ENCODE data around the gene STK11IP.

The STK11IP gene

GRCh38 chr2:219562049-219563020 lies 35.3 kb upstream of the STK11IP start:
- DNase-seq = no peak

- DNase-seq = no peak
Measured at GRCh38 chr2:219563271-219563928, 34.3 kb upstream of the STK11IP start.

DNA sequence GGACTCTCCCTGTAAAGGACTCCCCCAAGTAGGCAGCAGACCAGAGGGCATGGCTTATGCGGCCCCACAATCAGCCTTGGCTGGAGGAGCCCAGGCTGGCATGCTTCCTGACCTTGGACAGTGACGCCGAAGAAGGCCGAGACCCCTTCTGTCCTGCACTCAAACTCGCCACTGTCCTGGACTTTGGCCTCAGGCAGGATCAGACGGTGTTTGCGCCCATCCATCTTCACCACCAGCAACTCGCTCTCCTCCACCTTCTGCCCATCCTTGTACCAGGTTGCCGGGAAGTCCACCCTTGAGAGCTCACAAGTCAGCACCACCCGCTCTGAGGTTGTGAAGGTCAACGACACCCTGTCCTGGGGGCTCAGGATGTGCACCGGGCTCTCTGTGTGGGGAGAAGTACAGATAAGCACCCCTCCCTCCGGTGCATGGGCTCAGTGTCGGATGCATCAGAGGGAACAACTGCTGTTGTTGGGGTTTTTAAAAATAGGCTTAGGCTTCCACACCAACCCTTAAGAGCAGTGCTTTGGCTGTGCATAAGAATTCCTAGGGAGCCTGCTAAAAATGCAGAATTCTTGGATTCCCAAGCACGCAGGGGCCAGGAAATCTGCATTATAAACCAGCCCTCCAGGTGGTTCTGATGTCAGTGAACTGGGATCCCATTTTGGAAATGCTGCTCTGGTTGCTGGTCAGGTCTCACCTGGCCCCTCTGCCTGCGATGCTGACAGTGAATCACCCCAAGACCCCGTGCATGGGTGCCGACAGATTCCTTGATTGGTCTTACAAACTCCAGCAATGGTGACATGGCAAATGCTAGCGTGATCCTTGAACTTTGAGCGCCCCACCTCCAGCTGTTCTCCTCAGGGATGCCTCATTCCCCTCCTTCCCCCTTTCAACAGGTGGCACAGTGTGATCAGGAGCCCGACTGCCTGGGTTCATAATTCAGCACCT lies 32.3 kb upstream of the STK11IP start:
- DNase-seq = no peak

GRCh38 chr2:219566640-219567039 lies 31.0 kb upstream of the STK11IP start:
- no peak for DNase-seq

DNA sequence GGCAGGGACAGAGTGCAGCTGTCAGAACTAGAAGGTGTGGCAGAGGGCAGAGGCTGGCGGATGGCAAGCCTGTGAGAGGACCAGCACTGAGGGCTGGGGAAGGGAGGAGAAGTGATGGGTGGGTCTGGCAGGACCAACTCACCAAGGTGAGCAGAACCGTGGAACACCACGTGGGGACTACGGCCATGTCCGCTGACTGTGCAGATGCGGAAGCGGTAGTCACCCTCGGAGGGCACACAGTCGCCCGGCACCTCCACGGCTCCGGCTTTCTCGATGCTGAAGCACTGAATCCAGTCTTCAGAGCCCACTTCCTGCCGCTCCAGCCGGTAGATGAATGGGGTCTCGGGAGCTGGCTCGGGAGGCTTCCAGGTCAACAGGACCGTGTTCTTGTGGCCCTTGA lies 30.5 kb upstream of the STK11IP start:
- no peak for DNase-seq

DNA sequence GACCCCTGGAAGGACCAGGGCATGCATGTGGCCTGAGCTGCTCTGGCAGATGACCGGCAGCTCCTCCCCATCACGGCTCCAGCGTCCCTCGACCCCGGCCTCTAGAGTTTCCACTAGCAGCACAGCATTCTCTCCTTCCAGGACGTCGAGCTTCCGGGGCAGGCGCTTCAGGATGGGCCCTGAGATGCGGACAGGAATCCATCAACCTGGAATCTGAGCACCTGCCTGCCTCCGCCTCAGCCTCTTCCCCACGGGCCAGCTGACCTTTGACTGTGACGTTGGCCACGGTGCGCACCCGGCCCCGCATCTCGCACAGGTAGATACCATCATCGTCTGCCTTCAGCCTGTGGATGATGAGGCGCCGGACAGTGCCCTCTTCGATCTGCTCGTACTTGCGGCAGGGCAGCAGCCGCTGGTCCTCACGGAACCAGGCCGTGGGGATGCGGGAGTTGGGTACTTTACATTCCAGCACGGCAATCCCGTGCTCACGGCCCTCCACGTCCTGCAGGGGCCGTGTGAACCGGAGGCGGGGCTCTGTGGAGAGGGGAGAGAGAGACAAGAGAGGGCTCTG lies 29.8 kb upstream of the STK11IP start:
- DNase-seq = no peak

GRCh38 chr2:219569041-219569440 lies 28.6 kb upstream of the STK11IP start:
- DNase-seq = no peak

DNA sequence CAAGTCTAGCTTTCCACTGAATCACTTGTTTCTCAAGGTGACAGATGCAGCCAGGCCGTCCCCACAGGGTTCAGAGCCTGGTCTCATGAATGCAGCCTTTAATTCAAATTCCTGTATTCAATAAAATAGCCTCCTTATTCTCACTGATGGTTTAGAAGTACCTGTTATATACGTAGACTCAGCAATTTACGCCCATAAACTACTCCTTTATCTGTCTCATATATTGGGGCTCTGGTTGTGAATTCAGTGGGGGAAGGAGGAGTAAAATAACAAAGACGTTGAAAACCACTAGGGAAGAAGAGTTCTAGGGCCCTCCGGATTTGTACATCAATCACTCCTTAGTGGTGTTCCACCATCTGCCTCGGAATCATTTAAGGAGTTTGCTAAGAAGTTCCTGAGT lies 28.0 kb upstream of the STK11IP start:
- DNase-seq = no peak

DNA sequence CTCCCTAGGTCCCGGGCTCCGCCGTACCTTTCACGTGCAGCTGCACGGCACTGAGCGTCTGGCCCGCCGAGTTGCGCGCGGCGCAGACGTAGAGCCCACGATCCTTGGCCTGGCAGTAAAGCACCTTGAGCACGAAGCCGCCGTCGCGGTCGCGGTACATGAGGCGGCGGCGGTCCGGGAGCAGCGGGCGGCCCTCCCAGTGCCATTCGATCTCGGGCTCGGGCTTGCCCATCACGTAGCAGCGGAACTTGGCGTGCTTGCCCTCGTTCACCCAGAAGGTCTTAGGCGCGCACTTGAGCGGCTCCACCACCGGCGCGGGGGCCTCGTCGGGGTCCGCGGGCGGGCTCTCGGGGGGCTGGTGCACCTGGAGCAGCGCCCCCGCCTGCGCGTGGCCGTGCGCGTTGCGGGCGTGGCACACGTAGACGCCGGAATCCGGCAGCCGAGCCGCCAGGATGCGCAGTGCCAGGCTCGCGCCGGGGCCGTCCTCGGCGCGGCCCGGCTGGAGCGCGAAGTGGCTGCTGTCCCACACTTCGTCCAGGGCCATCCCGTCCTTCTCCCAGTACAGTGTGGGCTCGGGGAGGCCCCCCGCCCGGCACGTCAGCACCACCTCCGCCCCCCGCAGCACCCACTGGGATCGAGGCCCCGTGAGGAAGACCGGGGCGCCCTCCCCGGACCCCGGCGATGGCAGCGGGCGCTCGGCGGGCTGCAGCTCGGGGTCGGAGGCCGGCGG lies 27.3 kb upstream of the STK11IP start:
- no peak for DNase-seq

DNA sequence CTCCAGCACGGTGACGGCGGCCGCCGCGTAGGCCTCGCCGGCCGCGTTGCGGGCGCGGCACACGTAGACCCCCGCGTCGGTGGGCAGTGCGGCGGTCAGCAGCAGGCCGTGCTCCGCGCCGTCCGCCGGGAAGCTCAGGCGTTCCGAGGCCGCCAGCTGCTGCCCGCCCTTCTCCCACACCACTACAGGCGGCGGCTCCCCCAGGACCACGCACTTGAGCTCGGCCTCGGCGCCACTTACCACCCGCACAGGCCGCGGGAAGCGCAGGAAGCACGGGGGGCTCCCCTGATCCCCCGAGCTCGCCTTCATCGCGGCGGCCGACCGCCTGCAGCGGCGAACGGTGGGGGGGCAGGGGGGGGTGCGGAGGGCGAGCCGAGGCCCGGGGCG lies 26.7 kb upstream of the STK11IP start:
- no peak for DNase-seq

DNA sequence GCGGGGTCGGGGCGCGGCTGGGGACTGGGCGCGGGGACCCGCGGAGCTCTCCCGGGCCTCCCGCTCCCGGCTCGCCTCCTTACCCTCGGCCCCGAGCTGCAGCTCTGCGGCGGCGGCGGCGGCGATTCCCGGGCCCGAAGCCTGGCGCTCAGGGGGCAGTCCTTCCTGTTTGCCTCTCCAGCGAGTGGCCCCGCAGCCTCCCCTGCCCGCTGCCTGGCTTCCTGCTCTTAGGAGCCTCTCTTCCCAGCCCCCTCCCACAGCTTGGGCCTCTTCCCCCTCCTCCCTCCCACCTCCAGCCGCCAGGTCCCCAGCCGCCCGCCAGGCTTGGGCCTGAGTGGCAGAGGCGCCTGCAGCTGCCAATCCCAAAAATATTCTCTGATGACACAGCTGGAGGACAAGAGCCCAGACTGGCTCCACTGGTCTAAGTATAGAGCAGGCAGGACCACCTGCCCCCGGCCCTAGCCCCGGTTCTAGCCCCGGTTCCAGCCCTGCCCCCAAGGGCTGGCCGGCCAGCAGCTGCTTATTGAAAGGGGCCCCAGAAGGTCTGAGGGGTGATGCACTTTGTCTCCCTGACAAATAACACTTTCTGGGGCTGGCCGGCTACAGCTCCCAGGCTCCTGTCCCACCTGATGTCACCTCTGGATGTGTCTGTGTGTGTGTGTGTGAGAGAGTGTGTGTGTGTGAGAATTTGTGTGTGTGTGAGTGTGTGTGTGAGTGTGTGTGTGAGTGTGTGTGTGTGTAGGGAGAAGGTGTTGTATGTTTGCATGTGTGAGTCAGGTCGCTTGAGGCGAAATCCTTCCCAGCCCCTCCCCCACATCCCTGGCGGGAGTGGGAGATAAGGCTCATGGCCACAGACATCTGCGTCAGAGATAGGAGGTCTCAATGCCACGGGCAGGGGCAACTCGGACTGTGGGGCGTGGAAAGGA lies 26.1 kb upstream of the STK11IP start, which contains the start of gene OBSL1:
OBSL1 (minus strand) TSS at position 229 of the 926 bp plus-strand sequence. CDS start 307 bp downstream, outside the sequence.
- no peak for DNase-seq

GRCh38 chr2:219572237-219573001 lies 25.2 kb upstream of the STK11IP start, which contains the start of gene INHA:
Gene INHA, plus strand, starts transcription at chr2:219572310. Its CDS starts 65 bp downstream, at chr2:219572375.
- DNase-seq = no peak

DNA sequence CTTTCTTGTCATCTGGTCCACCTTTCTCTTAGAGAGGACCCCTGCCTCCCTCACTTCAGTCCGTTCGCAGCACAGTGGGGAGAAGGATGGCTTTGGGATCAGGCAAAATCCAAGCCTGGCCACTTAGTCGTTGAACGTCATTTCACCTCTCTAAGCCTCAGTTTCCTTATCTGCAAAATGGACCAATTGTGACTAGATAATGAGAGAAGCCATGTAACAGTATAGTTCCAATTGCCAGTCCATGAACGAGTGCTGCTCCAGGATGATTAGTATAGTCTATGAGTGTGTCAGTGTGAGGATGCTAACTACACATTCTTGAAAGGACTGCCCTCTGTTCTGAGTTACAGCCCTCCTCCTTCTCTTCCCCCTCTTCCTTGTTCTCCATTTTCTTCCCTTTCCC lies 24.5 kb upstream of the STK11IP start:
- DNase-seq = no peak

DNA sequence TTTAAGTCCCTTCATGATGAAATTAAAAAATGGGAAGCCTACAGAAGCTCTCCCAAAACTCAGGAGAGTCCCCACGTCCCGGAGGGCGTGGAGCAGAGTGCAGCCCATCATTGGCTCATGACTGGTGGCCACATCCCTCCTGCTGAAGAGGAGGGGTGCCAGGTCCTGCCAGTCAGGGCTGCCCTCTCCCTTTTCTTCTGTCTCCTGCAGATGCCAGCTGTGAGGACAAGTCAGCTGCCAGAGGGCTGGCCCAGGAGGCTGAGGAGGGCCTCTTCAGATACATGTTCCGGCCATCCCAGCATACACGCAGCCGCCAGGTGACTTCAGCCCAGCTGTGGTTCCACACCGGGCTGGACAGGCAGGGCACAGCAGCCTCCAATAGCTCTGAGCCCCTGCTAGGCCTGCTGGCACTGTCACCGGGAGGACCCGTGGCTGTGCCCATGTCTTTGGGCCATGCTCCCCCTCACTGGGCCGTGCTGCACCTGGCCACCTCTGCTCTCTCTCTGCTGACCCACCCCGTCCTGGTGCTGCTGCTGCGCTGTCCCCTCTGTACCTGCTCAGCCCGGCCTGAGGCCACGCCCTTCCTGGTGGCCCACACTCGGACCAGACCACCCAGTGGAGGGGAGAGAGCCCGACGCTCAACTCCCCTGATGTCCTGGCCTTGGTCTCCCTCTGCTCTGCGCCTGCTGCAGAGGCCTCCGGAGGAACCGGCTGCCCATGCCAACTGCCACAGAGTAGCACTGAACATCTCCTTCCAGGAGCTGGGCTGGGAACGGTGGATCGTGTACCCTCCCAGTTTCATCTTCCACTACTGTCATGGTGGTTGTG lies 23.0 kb upstream of the STK11IP start:
- DNase-seq = no peak

DNA sequence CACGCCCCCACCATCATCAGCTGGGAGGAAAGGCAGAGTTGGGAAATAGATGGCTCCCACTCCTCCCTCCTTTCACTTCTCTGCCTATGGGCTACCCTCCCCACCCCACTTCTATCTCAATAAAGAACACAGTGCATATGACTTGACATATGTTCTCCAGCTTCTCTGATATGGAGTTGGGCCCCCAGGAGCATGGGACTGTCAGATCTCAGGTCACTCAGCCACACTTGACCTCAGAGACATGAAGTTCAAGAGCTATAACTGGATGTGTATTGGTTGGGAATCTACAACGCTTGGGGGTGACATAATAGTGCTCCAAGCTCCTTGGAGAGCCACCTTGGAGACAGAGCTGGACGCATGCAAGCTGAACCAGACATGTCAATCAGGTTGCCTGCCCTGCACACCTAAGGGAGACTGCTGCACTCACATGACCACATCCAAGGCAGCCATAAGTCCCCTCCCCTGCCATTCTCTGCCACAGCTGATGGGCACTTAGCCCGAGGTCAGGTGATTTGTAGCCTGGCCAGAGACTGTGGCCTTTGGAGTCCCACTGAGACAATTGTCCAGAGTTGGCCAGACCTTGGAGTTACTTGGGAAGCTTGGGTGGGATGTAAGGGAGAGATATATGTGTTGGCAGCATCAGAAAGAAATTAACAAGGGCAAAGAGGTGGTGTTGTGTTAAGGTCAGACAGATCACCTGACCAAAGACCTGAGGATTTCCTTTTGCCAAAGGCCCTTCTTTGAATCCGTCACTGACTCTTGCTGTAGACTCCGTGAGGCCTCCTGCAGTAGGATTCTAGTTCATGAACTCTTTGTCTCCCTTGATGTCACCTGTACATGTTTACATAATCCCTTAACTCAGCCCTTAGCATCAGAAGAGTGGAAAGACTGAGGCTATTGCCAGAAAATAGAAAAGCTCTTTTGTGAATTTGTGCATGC lies 21.8 kb upstream of the STK11IP start:
- DNase-seq = no peak

GRCh38 chr2:219576505-219577388 lies 20.9 kb upstream of the STK11IP start:
- DNase-seq = no peak

All from GOT3 (cell line).